GM12878 (cell line): Measurements from ENCODE around the gene TTC9C. TPM values are rescaled to one million over a fixed set of nuclear protein-coding genes. Genes with fewer than 3 reads are reported as not detected.

Experiments used
- HDAC6 ChIP-seq: fragments of 200-600 bp; sonication (generic); IDR thresholded peaks from one replicate; pipeline ENCODE4 v1.8.0; 2017; ENCODE audit warnings: antibody characterized with exemption; ENCODE audit not compliant: unreplicated experiment
- POLR2AphosphoS2 ChIP-seq: IDR thresholded peaks from 2 replicates; pipeline ENCODE4 v1.6.1; 2011; ENCODE audit warnings: low read depth, mild to moderate bottlenecking, low read length, improper control_type of control experiment, moderate library complexity
- SREBF2 ChIP-seq: IDR thresholded peaks from 2 replicates; pipeline ENCODE4 v1.6.1; 2012; ENCODE audit warnings: mild to moderate bottlenecking, low read length
- TBL1XR1 ChIP-seq: IDR thresholded peaks from 2 replicates; pipeline ENCODE4 v1.6.1; 2012; ENCODE audit warnings: low read depth, low read length, improper control_type of control experiment
- polyA plus RNA-seq, 11 experiments: library from polyadenylated mRNA; depleted of rRNA in 4 of 11; unstranded in 6 of 11; stranded (reverse) in 5 of 11; fragments of >200 nt; fragmentation: Nextera tagmentation in 4 of 11; fragmentation: Illumina TruSeq in 1 of 11; extraction: Ambion mirVana in 4 of 11; extraction: Trizol in 1 of 11; gene quantifications; 1 replicate in 1 of 11; 2 replicates in 10 of 11; pipeline versions ENCODE4 v1.2.1 to v1.2.3, GENCODE V29; 2011 to 2016; ENCODE audit warnings: inconsistent platforms in 2 of 11, missing spikeins in 2 of 11, low read depth in 1 of 11
- total RNA-seq, 4 experiments: library from RNA; depleted of rRNA in 3 of 4; stranded (reverse); fragments of >200 nt in 3 of 4; fragmentation: Illumina TruSeq in 1 of 4; extraction: Trizol in 1 of 4; gene quantifications; 2 replicates each; pipeline versions ENCODE4 v1.2.1 to v1.2.3, GENCODE V29; 2013 to 2021
- TF ChIP-seq, protein P1 (sequence below): fragments of 450-650 bp; IDR thresholded peaks from 2 replicates; pipeline ENCODE4 v1.6.1; 2016; ENCODE audit warnings: mild to moderate bottlenecking

The TTC9C gene
- total and polyA plus RNA-seq, 10 of the 15 experiments (the other 5 are each of a cell fraction or from before 2014, with no cell fraction given) = 42.0 to 72.3 (median 50.4) TPM

DNA sequence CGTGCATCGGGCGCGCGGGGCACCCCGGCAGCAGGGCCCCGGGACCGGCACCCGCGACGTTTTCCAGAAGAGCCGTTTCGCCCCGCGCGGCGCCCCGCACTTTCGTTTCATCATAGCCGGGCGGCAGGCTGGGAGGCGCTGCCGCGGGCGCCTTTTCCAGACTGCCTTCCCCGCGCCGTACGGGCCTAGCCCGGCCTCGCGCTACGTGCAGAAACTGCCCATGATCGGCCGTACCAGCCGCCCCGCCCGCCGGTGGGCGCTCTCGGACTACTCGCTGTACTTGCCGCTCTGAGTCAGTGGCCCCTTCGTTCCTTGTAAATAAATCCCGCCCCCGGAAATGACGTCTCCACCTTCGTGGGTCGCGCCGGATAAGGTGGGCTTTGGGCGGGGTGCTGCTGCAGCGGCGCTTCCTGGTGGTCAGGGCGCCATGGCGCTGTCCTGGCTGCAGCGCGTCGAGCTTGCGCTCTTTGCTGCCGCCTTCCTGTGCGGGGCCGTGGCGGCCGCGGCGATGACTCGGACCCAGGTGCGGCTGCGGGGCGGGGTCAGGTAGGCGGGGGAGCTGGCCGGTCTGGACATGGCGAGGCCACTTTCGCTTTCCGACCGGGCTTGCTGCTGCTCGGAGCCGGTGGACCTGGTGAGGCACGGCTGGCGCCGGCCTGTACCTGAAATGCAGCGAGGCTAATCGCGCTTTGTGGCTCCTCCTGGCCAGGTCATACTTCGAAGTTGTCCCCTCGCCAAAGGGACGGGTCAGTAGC lies 58.9 kb downstream of the TTC9C start, which contains the start of gene TMEM179B (continued):
- TF ChIP-seq, protein P1, sequence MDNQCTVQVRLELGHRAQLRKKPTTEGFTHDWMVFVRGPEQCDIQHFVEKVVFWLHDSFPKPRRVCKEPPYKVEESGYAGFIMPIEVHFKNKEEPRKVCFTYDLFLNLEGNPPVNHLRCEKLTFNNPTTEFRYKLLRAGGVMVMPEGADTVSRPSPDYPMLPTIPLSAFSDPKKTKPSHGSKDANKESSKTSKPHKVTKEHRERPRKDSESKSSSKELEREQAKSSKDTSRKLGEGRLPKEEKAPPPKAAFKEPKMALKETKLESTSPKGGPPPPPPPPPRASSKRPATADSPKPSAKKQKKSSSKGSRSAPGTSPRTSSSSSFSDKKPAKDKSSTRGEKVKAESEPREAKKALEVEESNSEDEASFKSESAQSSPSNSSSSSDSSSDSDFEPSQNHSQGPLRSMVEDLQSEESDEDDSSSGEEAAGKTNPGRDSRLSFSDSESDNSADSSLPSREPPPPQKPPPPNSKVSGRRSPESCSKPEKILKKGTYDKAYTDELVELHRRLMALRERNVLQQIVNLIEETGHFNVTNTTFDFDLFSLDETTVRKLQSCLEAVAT = no peak
- TF ChIP-seq TBL1XR1 (peak; percentile 22; the same call in 1 of the 2 replicates), SREBF2 (no peak), HDAC6 (no peak), POLR2AphosphoS2 (peak; percentile 98)

Other genes with a start within 250 kb of the TTC9C start
Only the 7 nearest of the 29 such genes appear.
- 0.05 and 0.06 TPM in 2 replicates for gene LRRN4CL, start 39.0 kb upstream of the TTC9C start, total RNA-seq (2014; rRNA removed)
- gene LRRN4CL, start 39.0 kb upstream of the TTC9C start, total RNA-seq (2014; rRNA removed; fragmentation: Illumina TruSeq; extraction: Trizol) = not detected in 2 replicates
- not detected in 2 replicates for gene LRRN4CL, start 39.0 kb upstream of the TTC9C start, total RNA-seq (2021)
- not detected in 2 replicates for gene LRRN4CL, start 39.0 kb upstream of the TTC9C start, polyA plus RNA-seq (2011; rRNA removed)
- gene LRRN4CL, start 39.0 kb upstream of the TTC9C start, polyA plus RNA-seq (2014; fragmentation: Illumina TruSeq; extraction: Trizol) = 0.01 TPM in 1 of 2 replicates, not detected in the other
- not detected for gene LRRN4CL, start 39.0 kb upstream of the TTC9C start, polyA plus RNA-seq (2014; fragmentation: Nextera tagmentation; extraction: Ambion mirVana)
- not detected in 2 replicates for gene LRRN4CL, start 39.0 kb upstream of the TTC9C start, polyA plus RNA-seq (2014; rRNA removed)
- not detected for gene LRRN4CL, start 39.0 kb upstream of the TTC9C start, polyA plus RNA-seq (2016; fragmentation: Nextera tagmentation; extraction: Ambion mirVana)
- 21.7 and 24.3 TPM in 2 replicates for gene BSCL2, start 21.1 kb upstream of the TTC9C start, total RNA-seq (2014; rRNA removed)
- 20.3 and 21.5 TPM in 2 replicates for gene BSCL2, start 21.1 kb upstream of the TTC9C start, total RNA-seq (2014; rRNA removed; fragmentation: Illumina TruSeq; extraction: Trizol)
- 22.9 and 28.9 TPM in 2 replicates for gene BSCL2, start 21.1 kb upstream of the TTC9C start, total RNA-seq (2021)
- 7.6 and 16.5 TPM in 2 replicates for gene BSCL2, start 21.1 kb upstream of the TTC9C start, polyA plus RNA-seq (2011; rRNA removed)
- 10.6 and 17.1 TPM in 2 replicates for gene BSCL2, start 21.1 kb upstream of the TTC9C start, polyA plus RNA-seq (2014; fragmentation: Illumina TruSeq; extraction: Trizol)
- 10 to 100 TPM; 12.3 to 34.4 TPM for gene BSCL2, start 21.1 kb upstream of the TTC9C start, polyA plus RNA-seq (2014; fragmentation: Nextera tagmentation; extraction: Ambion mirVana)
- gene BSCL2, start 21.1 kb upstream of the TTC9C start, polyA plus RNA-seq (2014; rRNA removed) = 21.9 and 24.2 TPM in 2 replicates
- 10 to 100 TPM; 55.7 to 57.9 TPM for gene BSCL2, start 21.1 kb upstream of the TTC9C start, polyA plus RNA-seq (2016; fragmentation: Nextera tagmentation; extraction: Ambion mirVana)
- gene GNG3, start 20.8 kb upstream of the TTC9C start, total RNA-seq (2014; rRNA removed) = not detected in 2 replicates
- gene GNG3, start 20.8 kb upstream of the TTC9C start, total RNA-seq (2014; rRNA removed; fragmentation: Illumina TruSeq; extraction: Trizol) = not detected in 2 replicates
- not detected in 2 replicates for gene GNG3, start 20.8 kb upstream of the TTC9C start, total RNA-seq (2021)
- not detected in 2 replicates for gene GNG3, start 20.8 kb upstream of the TTC9C start, polyA plus RNA-seq (2011; rRNA removed)
- gene GNG3, start 20.8 kb upstream of the TTC9C start, polyA plus RNA-seq (2014; fragmentation: Illumina TruSeq; extraction: Trizol) = 0.57 TPM in 1 of 2 replicates, not detected in the other
- under 1 TPM; 0.27 to 0.42 TPM for gene GNG3, start 20.8 kb upstream of the TTC9C start, polyA plus RNA-seq (2014; fragmentation: Nextera tagmentation; extraction: Ambion mirVana)
- gene GNG3, start 20.8 kb upstream of the TTC9C start, polyA plus RNA-seq (2014; rRNA removed) = not detected in 2 replicates
- under 1 TPM; 0.62 to 0.83 TPM for gene GNG3, start 20.8 kb upstream of the TTC9C start, polyA plus RNA-seq (2016; fragmentation: Nextera tagmentation; extraction: Ambion mirVana)
- 6.6 and 8.8 TPM in 2 replicates for gene HNRNPUL2, start 1.0 kb upstream of the TTC9C start, total RNA-seq (2014; rRNA removed)
- gene HNRNPUL2, start 1.0 kb upstream of the TTC9C start, total RNA-seq (2014; rRNA removed; fragmentation: Illumina TruSeq; extraction: Trizol) = 21.1 and 22.7 TPM in 2 replicates
- gene HNRNPUL2, start 1.0 kb upstream of the TTC9C start, total RNA-seq (2021) = 47.9 and 50.5 TPM in 2 replicates
- gene HNRNPUL2, start 1.0 kb upstream of the TTC9C start, polyA plus RNA-seq (2011; rRNA removed) = 23.7 and 29.8 TPM in 2 replicates
- gene HNRNPUL2, start 1.0 kb upstream of the TTC9C start, polyA plus RNA-seq (2014; fragmentation: Illumina TruSeq; extraction: Trizol) = 72.2 and 73.7 TPM in 2 replicates
- 1 to 10 TPM; 1.6 to 7.4 TPM for gene HNRNPUL2, start 1.0 kb upstream of the TTC9C start, polyA plus RNA-seq (2014; fragmentation: Nextera tagmentation; extraction: Ambion mirVana)
- gene HNRNPUL2, start 1.0 kb upstream of the TTC9C start, polyA plus RNA-seq (2014; rRNA removed) = 39.9 and 43.9 TPM in 2 replicates
- gene HNRNPUL2, start 1.0 kb upstream of the TTC9C start, polyA plus RNA-seq (2016; fragmentation: Nextera tagmentation; extraction: Ambion mirVana) = 1 to 10 TPM; 2.6 to 2.7 TPM
- 7.7 and 8.8 TPM in 2 replicates for gene ZBTB3, start 25.7 kb downstream of the TTC9C start, total RNA-seq (2014; rRNA removed)
- 4.7 and 4.8 TPM in 2 replicates for gene ZBTB3, start 25.7 kb downstream of the TTC9C start, total RNA-seq (2014; rRNA removed; fragmentation: Illumina TruSeq; extraction: Trizol)
- 7.1 and 7.4 TPM in 2 replicates for gene ZBTB3, start 25.7 kb downstream of the TTC9C start, total RNA-seq (2021)
- gene ZBTB3, start 25.7 kb downstream of the TTC9C start, polyA plus RNA-seq (2011; rRNA removed) = 4.8 TPM in 2 replicates
- gene ZBTB3, start 25.7 kb downstream of the TTC9C start, polyA plus RNA-seq (2014; fragmentation: Illumina TruSeq; extraction: Trizol) = 0.95 and 2.0 TPM in 2 replicates
- 1 to 10 TPM; 1.4 to 1.9 TPM for gene ZBTB3, start 25.7 kb downstream of the TTC9C start, polyA plus RNA-seq (2014; fragmentation: Nextera tagmentation; extraction: Ambion mirVana)
- 4.7 and 5.1 TPM in 2 replicates for gene ZBTB3, start 25.7 kb downstream of the TTC9C start, polyA plus RNA-seq (2014; rRNA removed)
- gene ZBTB3, start 25.7 kb downstream of the TTC9C start, polyA plus RNA-seq (2016; fragmentation: Nextera tagmentation; extraction: Ambion mirVana) = 1 to 10 TPM; 4.6 to 4.7 TPM
- gene POLR2G, start 33.1 kb downstream of the TTC9C start, total RNA-seq (2014; rRNA removed) = 150 and 178 TPM in 2 replicates
- 162 and 168 TPM in 2 replicates for gene POLR2G, start 33.1 kb downstream of the TTC9C start, total RNA-seq (2014; rRNA removed; fragmentation: Illumina TruSeq; extraction: Trizol)
- gene POLR2G, start 33.1 kb downstream of the TTC9C start, total RNA-seq (2021) = 125 and 136 TPM in 2 replicates
- 207 and 267 TPM in 2 replicates for gene POLR2G, start 33.1 kb downstream of the TTC9C start, polyA plus RNA-seq (2011; rRNA removed)
- gene POLR2G, start 33.1 kb downstream of the TTC9C start, polyA plus RNA-seq (2014; fragmentation: Illumina TruSeq; extraction: Trizol) = 197 and 218 TPM in 2 replicates
- gene POLR2G, start 33.1 kb downstream of the TTC9C start, polyA plus RNA-seq (2014; fragmentation: Nextera tagmentation; extraction: Ambion mirVana) = 100 to 1,000 TPM; 541 to 543 TPM
- 200 and 210 TPM in 2 replicates for gene POLR2G, start 33.1 kb downstream of the TTC9C start, polyA plus RNA-seq (2014; rRNA removed)
- 100 to 1,000 TPM; 323 to 333 TPM for gene POLR2G, start 33.1 kb downstream of the TTC9C start, polyA plus RNA-seq (2016; fragmentation: Nextera tagmentation; extraction: Ambion mirVana)
- gene TAF6L, start 42.9 kb downstream of the TTC9C start, total RNA-seq (2014; rRNA removed) = 24.3 and 27.6 TPM in 2 replicates
- gene TAF6L, start 42.9 kb downstream of the TTC9C start, total RNA-seq (2014; rRNA removed; fragmentation: Illumina TruSeq; extraction: Trizol) = 12.8 and 13.6 TPM in 2 replicates
- gene TAF6L, start 42.9 kb downstream of the TTC9C start, total RNA-seq (2021) = 25.3 and 26.9 TPM in 2 replicates
- gene TAF6L, start 42.9 kb downstream of the TTC9C start, polyA plus RNA-seq (2011; rRNA removed) = 9.3 and 18.0 TPM in 2 replicates
- 4.5 and 15.0 TPM in 2 replicates for gene TAF6L, start 42.9 kb downstream of the TTC9C start, polyA plus RNA-seq (2014; fragmentation: Illumina TruSeq; extraction: Trizol)
- gene TAF6L, start 42.9 kb downstream of the TTC9C start, polyA plus RNA-seq (2014; fragmentation: Nextera tagmentation; extraction: Ambion mirVana) = under 1 TPM; 0.15 to 0.39 TPM
- gene TAF6L, start 42.9 kb downstream of the TTC9C start, polyA plus RNA-seq (2014; rRNA removed) = 34.6 and 35.6 TPM in 2 replicates
- gene TAF6L, start 42.9 kb downstream of the TTC9C start, polyA plus RNA-seq (2016; fragmentation: Nextera tagmentation; extraction: Ambion mirVana) = 10 to 100 TPM; 19.9 to 23.6 TPM